Epidermal melanocyte (primary cell): ENCODE data around the gene POU2AF2.
"Not testable (repeated sequence)": the region's sequence is repeated elsewhere in the genome, so short reads cannot be mapped to it uniquely, and the experiment has no call there.

Source experiments
- DNase-seq: peaks from one replicate; pipeline ENCODE4 v3.0.0; 2011; ENCODE audit warnings: low spot score; ENCODE audit not compliant: insufficient read length

POU2AF2 gene

DNA sequence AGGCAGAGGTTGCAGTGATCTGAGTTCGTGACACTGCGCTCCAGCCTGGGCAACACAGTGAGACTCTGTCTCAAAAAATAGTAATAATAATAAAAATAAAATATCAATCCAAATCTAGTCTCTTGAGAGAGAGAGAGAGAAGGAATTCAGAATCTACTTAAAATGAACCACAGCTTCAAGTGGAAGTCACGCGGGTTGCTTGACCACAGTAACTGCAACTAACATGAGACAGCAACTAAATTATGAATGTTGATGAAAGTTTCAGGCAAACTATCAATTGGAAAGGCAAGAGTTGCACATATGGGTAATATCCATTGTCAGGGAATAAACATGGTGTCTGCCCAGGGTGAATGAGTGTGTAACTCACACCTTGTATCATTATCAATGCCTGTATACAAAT is 12.5 kb downstream of the POU2AF2 start:
- no peak for DNase-seq

DNA sequence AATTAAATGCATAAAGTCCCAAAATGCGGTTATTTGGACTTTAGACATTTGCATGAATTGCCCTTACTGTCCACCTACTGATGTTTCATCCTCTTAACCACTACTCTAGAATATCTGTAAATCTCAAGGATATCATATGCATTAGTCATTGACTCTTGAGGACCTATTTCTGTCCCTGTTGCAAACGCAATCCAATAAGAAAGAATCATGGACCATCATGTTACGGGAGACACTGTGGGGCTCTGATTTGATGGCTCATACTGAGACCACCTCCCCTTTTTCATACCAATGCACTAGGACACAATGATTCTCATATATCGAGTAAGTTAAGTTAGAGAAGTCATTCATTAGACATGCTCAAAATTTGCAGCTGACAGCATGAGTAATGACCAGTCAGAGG is 14.4 kb downstream of the POU2AF2 start:
- DNase-seq = no peak

DNA sequence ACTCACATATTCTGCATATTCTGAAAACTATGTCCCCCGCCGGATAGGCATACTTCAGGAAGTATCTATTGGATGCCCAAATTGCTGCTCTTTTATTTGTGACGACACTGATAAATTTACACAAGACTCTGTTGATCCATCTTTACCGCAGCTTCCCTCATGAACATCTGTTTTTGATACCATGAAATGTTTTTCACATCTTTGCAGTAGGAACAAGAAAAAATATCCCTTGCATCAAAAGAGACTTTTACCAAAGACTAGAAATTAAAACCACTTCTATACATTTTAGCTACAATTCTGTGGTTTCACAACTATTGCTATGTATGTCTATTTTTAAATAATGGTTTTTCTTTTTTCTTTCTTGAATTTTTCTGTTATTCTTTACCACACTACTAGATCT is 15.3 kb downstream of the POU2AF2 start:
- no peak for DNase-seq

DNA sequence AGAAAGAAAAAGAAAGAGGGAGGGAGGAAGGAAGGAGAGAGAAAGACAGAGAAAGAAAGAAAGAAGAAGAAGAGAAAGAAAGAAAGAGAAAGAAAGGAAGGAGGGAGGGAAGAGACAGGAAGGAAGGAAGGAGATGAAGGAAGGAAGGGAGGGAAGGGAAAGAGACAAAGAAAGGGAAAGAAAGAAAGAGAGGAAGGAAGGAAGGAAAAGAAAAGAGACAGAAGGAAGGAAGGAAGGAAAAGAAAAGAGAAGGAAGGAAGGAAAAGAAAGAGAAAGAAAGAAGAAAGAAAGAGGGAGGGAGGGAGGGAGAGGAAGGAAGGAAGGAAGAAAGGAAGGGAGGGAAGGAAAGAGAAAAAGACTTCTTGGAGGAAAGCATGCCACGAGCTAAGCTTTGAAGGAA is 19.1 kb downstream of the POU2AF2 start:
- no peak for DNase-seq

DNA sequence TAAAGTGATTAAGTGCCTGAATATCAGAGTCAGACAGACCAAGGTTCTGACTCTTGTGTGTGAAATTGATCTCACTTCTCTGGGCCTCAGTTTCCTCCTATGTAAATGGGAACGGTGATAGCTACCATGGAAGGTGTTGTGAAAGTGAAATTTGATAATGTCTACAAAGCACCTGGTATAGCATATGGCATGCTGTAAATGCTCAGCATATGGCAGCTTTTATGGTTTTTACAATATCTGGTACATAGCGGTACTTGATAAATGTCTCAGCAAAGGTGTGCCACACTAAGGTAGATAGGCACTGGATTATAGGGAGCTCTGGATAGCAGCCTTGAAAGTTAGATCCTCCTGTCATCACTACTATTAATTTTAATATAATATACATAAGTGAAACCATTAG is 19.9 kb downstream of the POU2AF2 start:
- DNase-seq = no peak

DNA sequence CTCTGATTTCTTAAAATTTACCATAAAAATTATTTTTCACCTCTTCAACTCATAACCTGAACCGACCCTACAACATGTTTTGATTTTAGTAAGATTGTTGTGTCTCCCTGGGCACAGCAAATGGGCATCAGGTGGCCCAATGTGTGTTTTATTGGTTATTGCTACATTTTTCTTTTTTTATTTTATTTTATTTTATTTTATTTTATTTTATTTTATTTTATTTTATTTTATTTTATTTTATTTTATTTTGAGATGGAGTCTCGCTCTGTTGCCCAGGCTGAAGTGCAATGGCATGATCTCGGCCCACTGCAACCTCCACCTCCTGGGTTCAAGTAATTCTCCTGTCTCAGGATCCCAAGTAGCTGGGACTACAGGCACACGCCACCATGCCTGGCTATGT is 22.8 kb downstream of the POU2AF2 start:
- not testable (repeated sequence) for DNase-seq

DNA sequence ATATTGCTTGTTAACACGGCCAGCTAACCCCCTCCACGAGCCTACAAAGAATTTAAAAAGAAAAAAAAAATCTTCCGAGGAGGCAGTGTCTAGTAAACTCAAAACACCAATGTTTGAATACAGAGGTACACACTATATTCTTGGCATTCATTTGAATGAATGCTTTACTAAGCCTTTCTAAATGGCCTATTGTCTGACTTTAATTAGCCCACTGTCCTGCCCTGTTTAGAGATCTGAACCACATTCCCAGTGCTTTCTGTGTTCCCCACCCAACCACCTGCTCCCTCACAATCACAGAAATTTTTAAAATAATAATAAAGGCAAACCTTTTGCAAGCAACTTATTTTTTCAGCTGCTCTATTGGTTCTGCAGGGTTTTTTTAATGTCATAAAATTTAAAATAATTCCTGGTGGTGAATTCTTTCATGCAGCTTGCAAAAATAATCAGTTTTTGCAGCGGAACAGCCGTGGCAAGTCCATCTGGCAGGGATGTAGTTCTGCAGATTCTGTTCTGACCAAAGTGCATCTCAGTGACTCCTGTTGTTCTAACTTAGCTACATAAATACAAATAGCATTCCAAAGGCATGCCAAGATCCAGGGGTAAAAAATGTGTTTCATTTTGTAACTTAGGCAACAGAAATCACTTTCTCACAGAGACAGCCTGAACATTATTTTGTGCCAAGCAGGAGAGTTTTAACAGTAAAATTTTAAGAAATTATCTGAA is 23.8 kb downstream of the POU2AF2 start:
- DNase-seq = no peak

DNA sequence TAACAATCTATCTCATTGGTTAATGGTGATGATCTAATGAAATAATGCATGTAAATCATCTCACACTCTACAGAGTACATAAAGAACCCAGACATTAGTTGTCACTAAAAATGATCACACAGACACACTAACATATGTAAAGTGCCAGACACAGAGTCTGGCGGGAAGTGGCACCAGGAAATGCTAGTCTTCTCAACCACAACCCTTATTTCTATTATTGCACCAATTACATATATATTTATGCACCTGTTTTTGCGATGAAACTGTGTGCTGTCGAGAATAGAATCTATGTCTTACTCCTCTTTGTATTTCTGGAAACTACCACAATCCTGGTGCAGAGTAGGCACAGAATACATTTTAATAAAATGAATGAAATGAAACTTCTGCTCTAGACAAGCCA is 26.9 kb downstream of the POU2AF2 start:
- DNase-seq = no peak

DNA sequence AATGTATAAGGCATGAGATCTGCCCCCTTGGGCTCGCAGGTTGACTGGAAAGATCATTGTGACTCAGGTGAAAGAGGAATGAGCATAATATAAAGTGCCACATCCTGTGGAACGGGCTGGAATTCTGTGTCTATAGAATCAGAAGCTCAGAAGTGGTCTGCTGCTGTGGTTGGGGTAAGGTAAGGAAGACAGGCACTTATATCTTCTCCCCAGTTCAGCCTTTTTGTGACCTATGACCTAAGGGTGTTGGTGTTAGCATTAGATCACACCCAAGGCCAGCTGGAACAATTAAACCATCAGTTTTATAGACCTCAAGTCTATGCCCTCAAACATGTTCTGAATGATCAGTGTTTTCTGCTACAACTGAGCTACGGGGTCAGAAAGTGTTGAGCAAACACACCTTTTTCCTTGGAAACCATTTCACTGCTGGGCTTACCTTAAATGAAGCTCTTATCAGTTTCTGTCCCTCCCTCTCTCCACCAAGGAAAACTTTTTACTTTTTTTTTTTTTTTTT is 37.1 kb downstream of the POU2AF2 start:
- no peak for DNase-seq

DNA sequence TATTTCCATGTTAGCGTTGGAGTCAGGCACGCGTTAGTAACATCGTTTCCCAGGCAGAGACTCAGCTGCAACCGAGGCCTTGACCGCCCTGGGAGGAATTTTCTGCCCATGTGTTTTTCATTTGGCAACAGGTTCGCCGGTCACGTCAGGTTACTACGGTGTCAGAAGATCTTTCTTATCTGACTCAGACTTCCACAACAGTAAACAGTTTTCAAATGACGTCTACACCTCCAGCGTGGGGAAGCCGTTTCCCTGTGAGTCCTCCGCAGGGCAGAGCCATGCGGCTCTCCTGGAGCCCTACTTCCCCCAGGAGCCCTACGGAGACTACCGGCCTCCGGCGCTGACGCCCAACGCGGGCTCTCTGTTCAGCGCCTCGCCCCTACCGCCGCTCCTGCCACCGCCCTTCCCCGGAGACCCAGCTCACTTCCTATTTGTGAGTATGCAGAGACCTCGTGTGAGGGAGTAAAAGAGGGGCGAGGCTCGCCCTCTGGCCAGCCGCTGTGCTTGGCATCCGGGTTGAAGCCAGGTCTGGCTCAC is 38.5 kb downstream of the POU2AF2 start:
- no peak for DNase-seq

DNA sequence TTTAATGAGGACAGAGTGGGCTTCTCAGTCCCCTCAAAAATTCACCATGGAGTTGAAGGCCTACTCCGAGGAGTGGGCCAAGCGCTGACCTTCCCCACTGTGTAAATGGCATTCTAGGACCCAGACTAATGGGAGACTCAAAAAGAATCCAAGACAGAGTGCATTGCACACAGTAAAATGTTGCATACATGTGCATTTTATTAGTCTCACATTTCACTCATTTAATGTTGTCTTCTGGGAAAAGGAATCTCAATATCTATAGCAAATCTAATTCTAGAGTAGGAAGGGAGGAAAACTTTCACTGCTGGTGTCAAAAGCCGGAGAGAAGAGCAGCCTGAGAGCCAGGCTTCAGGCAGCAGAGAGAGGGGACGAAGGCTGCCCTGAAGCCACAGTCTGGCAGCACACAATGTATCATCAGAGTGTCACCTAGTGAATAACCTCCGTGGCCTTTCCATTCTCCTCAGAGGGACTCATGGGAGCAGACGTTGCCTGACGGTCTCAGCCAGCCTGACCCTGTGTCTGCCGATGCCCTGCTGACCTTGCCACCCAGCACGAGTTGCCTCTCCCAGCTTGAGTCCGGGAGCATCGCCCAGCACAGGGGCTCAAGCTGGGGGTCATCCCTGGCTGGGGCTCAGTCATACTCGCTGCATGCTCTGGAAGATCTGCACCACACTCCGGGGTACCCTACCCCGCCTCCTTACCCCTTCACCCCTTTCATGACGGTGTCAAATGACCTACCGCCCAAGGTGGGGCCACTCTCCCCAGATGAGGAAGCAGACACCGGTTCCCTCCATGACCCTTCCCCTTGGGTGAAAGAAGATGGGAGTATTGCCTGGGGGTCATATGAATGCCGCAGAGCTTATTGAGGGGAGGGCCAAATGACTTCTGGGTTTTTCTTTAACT is 39.9 kb downstream of the POU2AF2 start:
- DNase-seq = no peak

DNA sequence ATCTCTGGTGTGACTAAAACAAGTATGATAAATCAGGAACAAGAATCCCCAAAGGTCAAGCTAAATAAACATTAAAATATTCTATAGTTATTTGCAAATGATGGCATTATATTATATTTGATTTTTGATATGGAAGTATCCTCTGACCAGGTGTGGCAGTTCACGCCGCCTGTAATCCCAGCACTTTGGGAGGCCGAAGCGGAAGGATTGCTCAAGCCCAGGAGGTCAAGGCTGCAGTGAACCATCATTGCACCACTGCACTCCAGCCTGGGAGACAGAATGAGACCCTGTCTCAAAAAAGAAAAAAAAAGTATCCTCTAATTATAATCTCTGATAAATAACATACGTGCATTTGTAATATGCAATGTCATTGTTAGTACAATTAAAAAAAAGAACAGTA is 46.2 kb downstream of the POU2AF2 start:
- no peak for DNase-seq

DNA sequence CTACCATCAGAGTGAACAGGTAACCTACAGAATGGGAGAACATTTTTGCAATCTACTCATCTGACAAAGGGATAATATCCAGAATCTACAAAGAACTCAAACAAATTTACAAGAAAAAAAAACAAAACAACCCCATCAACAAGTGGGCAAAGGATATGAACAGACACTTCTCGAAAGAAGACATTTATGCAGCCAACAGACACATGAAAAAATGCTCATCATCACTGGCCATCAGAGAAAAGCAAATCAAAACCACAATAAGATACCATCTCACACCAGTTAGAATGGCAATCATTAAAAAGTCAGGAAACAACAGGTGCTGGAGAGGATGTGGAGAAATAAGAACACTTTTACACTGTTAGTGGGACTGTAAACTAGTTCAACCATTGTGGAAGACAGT is 46.9 kb downstream of the POU2AF2 start:
- DNase-seq = not testable (repeated sequence)

DNA sequence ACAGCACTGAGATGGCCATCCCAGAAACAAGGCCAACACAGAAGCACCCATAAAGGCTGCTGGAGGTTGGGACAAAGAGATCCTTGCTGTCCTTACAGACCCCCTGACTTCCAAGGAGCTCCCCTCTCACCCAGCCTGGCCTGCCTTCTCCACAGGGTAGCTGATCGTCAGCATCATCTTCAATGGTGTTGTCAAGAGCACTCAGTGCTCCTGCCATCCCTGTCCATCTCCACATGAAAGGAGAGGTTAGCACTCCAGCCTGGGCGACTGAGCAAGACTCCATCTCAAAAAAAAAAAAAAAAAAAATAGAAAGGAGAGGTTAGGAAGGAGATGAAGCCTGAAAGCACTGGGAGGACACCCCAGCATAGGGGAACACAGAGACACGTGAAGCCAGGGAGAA is 50.7 kb downstream of the POU2AF2 start:
- DNase-seq = no peak

DNA sequence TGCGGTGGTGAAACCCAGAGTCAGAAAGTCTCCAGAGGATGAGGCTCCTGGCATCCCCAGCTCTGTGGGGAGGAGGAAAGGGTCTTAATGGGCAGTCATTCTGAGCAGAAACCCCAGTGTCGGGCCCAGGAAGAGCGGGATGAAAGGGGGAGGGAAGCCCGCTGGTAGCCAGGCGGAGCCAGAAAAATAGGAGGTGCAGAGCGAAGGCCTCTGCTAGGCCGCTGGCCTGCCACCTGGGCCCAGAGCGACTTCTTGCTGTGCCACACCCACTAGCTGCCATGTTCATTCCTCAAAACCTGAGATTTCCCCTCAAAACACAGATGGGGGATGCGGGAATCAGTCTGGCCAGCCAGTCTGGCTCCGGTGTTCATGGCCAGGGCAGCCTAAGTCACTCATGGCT is 52.2 kb downstream of the POU2AF2 start:
- no peak for DNase-seq

DNA sequence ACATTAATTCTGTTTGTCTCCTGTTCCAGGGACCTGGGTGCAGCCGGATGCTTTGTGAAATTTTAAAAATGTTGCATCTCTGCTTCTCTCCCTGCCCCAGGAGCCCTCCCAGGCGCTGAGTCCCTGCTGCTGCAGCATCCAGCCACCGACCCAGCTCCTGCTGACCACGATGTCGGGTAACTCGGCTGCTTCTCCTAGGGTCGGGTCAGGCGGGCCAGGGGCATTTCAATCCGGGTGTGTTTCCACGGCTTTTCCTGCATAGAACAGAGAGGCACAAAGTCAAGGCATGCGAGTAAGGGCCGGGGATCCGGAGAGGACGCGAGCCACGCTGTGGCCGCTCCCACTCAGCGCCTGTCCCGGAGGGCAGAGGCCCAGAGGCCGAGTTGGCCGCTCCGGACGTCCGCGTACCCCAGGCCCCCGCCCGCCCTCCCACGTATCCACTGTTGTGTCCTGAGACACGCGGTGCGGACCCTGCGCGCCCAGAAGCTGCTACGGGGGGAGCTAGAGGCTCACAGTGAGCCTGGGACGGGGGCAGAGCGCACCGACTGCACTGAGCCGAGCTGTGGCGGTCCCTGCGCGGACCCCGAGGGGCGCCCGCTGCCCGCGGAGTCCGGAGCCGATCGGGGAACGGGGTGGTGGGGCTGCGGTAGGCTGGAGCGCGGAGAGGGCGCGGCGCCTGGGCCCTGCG is 53.0 kb downstream of the POU2AF2 start, which contains the start of gene POU2AF3:
TSS of gene POU2AF3 (plus strand) at position 134 of the 688 bp plus-strand sequence. CDS start at position 170, 36 bp downstream.
- no peak for DNase-seq

DNA sequence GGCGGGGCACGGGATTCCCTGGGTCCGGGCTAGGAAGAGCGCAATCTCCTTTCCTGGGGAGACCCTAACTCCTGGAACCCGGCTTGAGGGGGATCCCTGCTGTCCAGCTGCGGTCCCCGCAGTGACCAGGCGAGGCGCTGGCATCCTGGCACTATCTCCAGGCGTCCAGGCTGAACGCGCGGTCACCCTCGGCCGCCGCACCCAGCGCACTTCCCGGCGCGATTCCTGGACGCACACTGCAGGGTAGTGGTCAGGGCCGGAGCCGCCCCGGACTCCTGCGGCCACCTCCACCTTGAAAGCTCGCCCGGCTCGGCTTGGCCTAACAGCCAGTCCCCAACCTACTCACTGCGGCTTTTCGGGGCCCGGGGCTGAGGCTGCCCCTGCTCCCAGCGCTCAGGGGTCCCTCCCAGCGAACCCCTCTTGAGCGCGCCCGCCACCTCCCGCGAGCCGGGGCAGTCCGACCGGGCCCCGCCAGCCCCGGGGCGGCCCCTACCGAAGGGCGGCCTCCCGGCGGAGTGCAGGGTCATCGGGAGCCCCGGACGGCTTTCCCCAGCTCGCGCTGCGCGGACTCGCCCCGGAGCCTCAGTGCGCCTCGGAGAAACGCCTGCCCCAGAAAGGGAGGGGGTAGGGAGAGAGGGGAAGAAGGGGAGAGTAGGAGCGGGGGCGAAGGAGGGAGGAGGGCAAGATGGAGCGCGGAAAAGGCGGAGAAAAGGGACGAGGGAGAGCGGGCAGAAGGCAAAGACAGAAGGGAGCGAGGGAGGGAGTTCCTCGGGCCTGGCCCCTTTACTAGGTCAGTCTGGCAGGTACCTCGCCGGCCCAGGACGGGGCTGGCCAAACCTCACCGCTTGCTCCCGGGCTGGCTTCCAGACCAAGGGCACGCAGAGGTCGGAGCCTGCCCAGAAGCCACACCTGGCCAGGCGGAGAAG is 53.8 kb downstream of the POU2AF2 start:
- DNase-seq = no peak

DNA sequence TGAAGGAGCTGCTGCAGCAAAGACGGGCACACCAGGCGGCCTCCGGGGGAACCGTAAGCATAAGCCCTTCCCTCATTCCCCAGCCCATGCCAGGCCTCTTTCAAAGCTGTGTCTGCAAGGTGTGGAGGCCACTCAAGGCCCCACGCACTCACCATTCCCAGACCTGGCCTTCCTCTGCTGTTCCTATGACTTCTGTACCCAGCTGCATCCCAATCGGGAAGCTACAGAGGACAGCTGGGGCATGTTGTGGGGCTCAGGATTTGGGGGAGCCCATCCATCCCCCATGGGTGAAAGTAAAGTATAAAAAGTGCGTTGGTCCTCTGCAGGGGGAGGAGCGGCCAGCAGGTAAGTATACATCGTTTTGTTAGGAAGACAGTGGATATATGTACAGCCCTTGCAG is 55.0 kb downstream of the POU2AF2 start:
- DNase-seq = no peak

DNA sequence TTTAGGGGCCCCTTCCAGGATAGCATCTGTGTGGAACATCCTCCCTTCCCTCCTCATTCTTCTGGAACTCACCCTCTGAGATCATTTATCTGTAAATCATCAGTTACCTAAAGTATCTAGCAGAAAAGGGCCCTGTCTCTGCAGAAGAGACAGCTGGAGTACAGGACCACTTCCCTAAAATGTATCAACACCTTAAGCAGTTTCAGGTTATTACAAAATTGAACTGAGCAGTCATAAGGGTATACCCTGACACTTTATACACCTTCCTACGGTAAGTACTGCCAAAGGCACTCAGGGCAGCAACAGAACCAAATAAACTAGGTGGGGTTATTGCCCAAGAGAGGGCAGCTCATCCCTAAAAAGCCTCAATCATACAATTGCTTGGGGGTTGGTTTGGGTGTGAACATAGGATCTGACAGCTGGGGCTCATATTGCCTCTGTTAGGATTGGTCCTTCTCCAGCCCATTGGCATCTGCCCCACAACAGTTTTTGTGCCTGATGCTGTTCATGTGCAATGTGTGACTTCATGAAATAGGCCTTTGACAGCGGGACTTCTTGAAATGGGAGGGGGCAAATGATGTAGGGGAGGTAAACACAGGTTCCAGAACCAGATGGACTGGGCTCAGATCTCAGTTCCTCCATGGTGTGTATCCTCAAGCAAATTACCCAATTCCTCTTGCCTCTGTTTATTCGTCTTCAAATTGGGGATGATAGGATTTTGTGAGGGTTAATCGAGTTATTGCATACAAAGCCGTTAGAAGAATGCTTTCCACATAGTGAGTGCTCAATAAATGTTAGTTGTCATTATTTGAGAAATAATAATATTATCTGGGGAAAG is 55.7 kb downstream of the POU2AF2 start:
- no peak for DNase-seq

DNA sequence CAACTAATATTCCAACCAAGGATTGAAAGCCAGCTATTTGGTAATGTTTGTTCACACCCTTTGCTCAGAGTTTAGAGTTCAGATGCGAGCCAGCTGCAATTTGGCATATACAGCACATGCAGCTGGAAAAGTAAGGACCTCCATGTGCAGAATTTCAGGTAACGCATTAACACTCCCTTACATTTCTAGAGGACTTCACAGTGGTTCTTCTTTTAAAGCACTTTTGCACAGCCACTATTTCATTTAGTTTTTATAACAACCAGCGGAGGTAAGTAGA is 56.3 kb downstream of the POU2AF2 start:
- DNase-seq = no peak
